MM.1S (cell line): ENCODE measurements around the gene FBF1.

ENCODE experiments used
- DNase-seq: peaks from one replicate; pipeline ENCODE4 v3.0.0-alpha.2; 2015
- H2AFZ ChIP-seq: fragments of 300-600 bp; sonication (generic); 2 replicates; pipeline ENCODE4 v1.6.0; 2016; ENCODE audit warnings: antibody characterized with exemption, low read length
- H3F3A ChIP-seq: fragments of 300-600 bp; sonication (generic); 2 replicates; pipeline ENCODE4 v1.6.1; 2016; ENCODE audit warnings: mild to moderate bottlenecking, antibody characterized with exemption, low read length, moderate library complexity, mixed read lengths; ENCODE audit not compliant: insufficient read depth
- H3K27ac ChIP-seq: fragments of 300-600 bp; sonication (generic); 2 replicates; pipeline ENCODE4 v1.5.1; 2016; ENCODE audit warnings: mild to moderate bottlenecking, low read length
- H3K27me3 ChIP-seq: fragments of 300-600 bp; sonication (generic); replicated peaks from 2 replicates; pipeline ENCODE4 v1.6.0; 2016; ENCODE audit warnings: low read length; ENCODE audit not compliant: insufficient read depth
- H3K36me3 ChIP-seq: fragments of 300-600 bp; sonication (generic); replicated peaks from 2 replicates; pipeline ENCODE4 v1.6.1; 2016; ENCODE audit warnings: mild to moderate bottlenecking, low read length, mixed read lengths; ENCODE audit not compliant: insufficient read depth
- H3K4me1 ChIP-seq: fragments of 300-600 bp; sonication (generic); 2 replicates; pipeline ENCODE4 v1.6.1; 2016; ENCODE audit warnings: low read length, mixed read lengths
- H3K4me2 ChIP-seq: fragments of 300-600 bp; sonication (generic); 2 replicates; pipeline ENCODE4 v1.6.0; 2016; ENCODE audit warnings: low read depth, low read length
- H3K4me3 ChIP-seq: fragments of 300-600 bp; sonication (generic); 2 replicates; pipeline ENCODE4 v1.5.1; 2016; ENCODE audit warnings: low read length, mixed read lengths
- H3K79me2 ChIP-seq: fragments of 300-600 bp; sonication (generic); 2 replicates; pipeline ENCODE4 v1.6.1; 2016; ENCODE audit warnings: mixed run types, low read length, mixed read lengths
- H3K9ac ChIP-seq: fragments of 300-600 bp; sonication (generic); 2 replicates; pipeline ENCODE4 v1.6.1; 2016; ENCODE audit warnings: low read length, mixed read lengths
- H3K9me2 ChIP-seq: fragments of 300-600 bp; sonication (generic); replicated peaks from 2 replicates; pipeline ENCODE4 v1.6.1; 2016; ENCODE audit warnings: mild to moderate bottlenecking, low read length, mixed read lengths; ENCODE audit not compliant: insufficient read depth
- H3K9me3 ChIP-seq: fragments of 300-600 bp; sonication (generic); replicated peaks from 2 replicates; pipeline ENCODE4 v1.6.1; 2016; ENCODE audit warnings: mild to moderate bottlenecking, low read length, mixed read lengths; ENCODE audit not compliant: insufficient read depth
- H4K20me1 ChIP-seq: fragments of 300-600 bp; sonication (generic); 2 replicates; pipeline ENCODE4 v1.6.1; 2016; ENCODE audit warnings: mild to moderate bottlenecking, low read length, moderate library complexity, mixed read lengths; ENCODE audit not compliant: insufficient read depth
- EZH2 ChIP-seq: fragments of 300-600 bp; sonication (generic); optimal IDR thresholded peaks from 2 replicates; pipeline ENCODE3; 2017; ENCODE audit warnings: low read depth, mild to moderate bottlenecking, antibody characterized with exemption, low read length, mixed read lengths
- EZH2phosphoT487 ChIP-seq: fragments of 300-600 bp; sonication (generic); IDR thresholded peaks from 2 replicates; pipeline ENCODE4 v1.6.1; 2018; ENCODE audit warnings: antibody characterized with exemption, low read length
- TF ChIP-seq, protein P1 (sequence below): fragments of 300-600 bp; sonication (generic); IDR thresholded peaks from 2 replicates; pipeline ENCODE4 v1.5.1; 2016; ENCODE audit warnings: antibody characterized with exemption, low read length, mixed read lengths

The FBF1 gene

DNA sequence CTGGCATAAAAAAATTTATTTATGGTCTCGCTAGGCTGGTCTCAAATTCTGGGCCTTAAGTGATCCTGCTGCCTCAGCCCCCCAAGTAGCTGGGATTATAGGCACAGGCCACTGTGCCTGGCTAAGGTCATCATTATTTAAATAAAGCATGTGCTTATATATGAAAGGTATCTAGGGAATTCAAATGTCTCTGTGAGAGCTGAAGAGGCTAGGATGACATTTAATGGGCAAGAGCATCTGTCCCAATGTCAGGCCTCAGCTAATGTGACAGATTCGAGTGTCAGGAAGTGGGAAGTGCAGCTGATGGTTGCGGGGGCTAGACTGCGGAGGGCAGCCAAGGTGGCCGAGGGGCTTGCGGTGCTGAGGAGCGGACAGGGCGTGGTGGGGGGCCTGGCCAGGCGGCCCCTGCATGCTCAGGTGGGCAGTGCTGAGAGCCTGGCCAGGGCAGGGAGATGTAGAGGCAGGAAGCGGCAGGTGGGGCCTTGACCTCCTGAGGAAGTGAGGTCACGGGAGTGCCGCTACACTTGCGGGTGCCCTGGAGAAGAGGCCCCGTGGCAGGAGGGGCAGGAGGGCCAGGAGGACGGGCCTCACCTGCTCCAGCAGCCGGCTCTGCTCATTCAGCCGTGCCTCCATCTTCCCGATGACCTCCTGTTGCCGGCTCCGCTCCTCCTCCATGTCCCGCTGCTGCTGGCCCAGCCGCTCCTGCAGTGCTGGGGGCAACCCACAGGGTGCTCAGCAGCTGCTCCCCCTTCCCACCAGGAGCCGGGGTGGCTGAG lies 23.5 kb downstream of the FBF1 start:
- Histone ChIP-seq H3K9me3 (no peaks in the 10 kb centered on the region), H3K4me2 (no peak overlapping the region), H3K27ac (no peak overlapping the region), H3F3A (no peaks in the 10 kb centered on the region), H3K27me3 (no peaks in the 10 kb centered on the region), H3K4me1 (no peaks in the 10 kb centered on the region), H3K9me2 (no peaks in the 10 kb centered on the region), H3K36me3 (no peaks in the 10 kb centered on the region), H2AFZ (no peak overlapping the region), H4K20me1 (no peaks in the 10 kb centered on the region), H3K79me2 (no peaks in the 10 kb centered on the region), H3K4me3 (no peak overlapping the region), H3K9ac (no peak overlapping the region)
- no peak for DNase-seq
- TF ChIP-seq EZH2 (no peak), EZH2phosphoT487 (no peak)
- TF ChIP-seq, protein P1, sequence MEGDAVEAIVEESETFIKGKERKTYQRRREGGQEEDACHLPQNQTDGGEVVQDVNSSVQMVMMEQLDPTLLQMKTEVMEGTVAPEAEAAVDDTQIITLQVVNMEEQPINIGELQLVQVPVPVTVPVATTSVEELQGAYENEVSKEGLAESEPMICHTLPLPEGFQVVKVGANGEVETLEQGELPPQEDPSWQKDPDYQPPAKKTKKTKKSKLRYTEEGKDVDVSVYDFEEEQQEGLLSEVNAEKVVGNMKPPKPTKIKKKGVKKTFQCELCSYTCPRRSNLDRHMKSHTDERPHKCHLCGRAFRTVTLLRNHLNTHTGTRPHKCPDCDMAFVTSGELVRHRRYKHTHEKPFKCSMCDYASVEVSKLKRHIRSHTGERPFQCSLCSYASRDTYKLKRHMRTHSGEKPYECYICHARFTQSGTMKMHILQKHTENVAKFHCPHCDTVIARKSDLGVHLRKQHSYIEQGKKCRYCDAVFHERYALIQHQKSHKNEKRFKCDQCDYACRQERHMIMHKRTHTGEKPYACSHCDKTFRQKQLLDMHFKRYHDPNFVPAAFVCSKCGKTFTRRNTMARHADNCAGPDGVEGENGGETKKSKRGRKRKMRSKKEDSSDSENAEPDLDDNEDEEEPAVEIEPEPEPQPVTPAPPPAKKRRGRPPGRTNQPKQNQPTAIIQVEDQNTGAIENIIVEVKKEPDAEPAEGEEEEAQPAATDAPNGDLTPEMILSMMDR: no peak

DNA sequence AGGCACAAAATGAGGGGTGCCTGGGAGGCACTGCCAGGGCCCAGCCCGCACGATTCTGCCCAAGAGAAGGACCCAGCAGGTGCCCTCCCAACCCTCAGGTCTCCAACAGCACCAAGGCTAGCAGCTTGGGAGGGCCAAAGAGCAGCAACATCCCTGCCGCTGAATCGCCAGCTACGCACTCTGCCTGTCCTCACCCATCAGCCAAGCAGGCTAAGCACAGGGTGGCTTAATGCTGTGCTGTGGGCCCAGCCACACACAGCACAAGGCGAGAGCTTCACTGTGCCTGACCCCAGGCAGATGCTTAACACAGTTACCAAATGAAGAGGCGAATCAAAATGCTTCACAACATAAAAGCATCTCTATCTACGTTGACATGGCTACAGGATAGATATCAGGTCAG lies 25.6 kb downstream of the FBF1 start:
- no peaks in the 10 kb centered on the region for H4K20me1 ChIP-seq
- no peaks in the 10 kb centered on the region for H3K9me3 ChIP-seq
- H2AFZ ChIP-seq: no peak overlapping the region
- H3K9me2 ChIP-seq: no peaks in the 10 kb centered on the region
- no peak overlapping the region for H3K4me3 ChIP-seq
- peaks cover 3% of the 10 kb centered on the region; the same call in 1 of the 2 replicates for H3F3A ChIP-seq
- H3K36me3 ChIP-seq: no peaks in the 10 kb centered on the region
- peaks cover 7% of the 10 kb centered on the region for H3K4me1 ChIP-seq
- no peaks in the 10 kb centered on the region for H3K79me2 ChIP-seq
- no peak overlapping the region for H3K4me2 ChIP-seq
- TF ChIP-seq, protein P1: no peak
- H3K27me3 ChIP-seq: no peaks in the 10 kb centered on the region
- no peak for DNase-seq
- no peak overlapping the region for H3K9ac ChIP-seq
- no peak overlapping the region for H3K27ac ChIP-seq

DNA sequence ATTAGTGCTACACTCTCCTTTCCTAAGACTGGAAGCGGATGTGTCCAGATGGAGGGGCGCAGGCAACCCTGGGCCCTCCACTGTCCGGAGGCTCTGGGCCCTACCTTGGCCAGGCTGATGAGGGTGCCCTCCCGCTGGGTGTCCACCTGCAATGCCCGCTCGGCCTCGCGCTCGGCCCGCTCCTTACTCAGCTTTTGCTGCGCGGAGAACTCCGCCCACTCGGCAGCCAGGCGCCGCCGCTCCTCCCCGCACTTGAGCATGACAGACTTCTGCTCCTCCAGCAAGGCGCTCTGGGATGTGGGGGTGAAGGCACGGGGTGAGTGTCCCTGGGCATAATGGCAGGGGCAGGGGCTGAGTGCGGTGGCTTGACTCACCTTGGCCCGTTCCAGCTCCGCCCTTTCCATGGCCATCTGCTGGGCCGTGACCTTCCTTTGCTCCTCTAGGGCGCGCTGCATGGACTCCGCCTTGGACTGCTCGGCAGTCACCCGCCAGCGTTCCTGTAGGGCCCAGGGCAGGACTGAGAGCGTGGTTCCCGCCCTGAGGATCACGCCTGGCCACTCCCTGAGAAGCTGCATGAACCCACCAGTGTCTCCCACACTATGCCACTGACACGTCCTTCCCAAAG lies 26.1 kb downstream of the FBF1 start:
- no peaks in the 10 kb centered on the region for H3K36me3 ChIP-seq
- H3K9me2 ChIP-seq: no peaks in the 10 kb centered on the region
- TF ChIP-seq, protein P1: no peak
- no peak for TF ChIP-seq EZH2phosphoT487
- TF ChIP-seq EZH2: no peak
- H2AFZ ChIP-seq: no peak overlapping the region
- H3K4me3 ChIP-seq: no peak overlapping the region
- H3F3A ChIP-seq: peaks cover 7% of the 10 kb centered on the region; the same call in 1 of the 2 replicates
- no peak overlapping the region for H3K27ac ChIP-seq
- peaks cover 10% of the 10 kb centered on the region for H3K4me1 ChIP-seq
- no peaks in the 10 kb centered on the region for H3K9me3 ChIP-seq
- no peaks in the 10 kb centered on the region for H4K20me1 ChIP-seq
- H3K4me2 ChIP-seq: no peak overlapping the region
- DNase-seq: no peak
- H3K9ac ChIP-seq: no peak overlapping the region
- H3K27me3 ChIP-seq: no peaks in the 10 kb centered on the region
- H3K79me2 ChIP-seq: no peaks in the 10 kb centered on the region
